Fibroblast of skin of scalp (primary cell): ENCODE measurements around the gene SV2A.
"Not testable (repeated sequence)": the region's sequence is repeated elsewhere in the genome, so short reads cannot be mapped to it uniquely, and the experiment has no call there.

ENCODE experiments used
- DNase-seq: peaks from one replicate; pipeline ENCODE4 v3.0.0-alpha.2; 2013

The SV2A gene

GRCh38 chr1:149927563-149928400 is 10.1 kb upstream of the SV2A start, which contains the start of gene SF3B4:
Gene SF3B4 (minus strand): TSS chr1:149927803. CDS start chr1:149927759, 44 bp downstream.
- peak; percentile 92 for DNase-seq

- DNase-seq = no peak
Observed at GRCh38 chr1:149927056-149927562, 9.5 kb upstream of the SV2A start.

- DNase-seq = no peak
Observed at GRCh38 chr1:149926296-149926695, 8.7 kb upstream of the SV2A start.

GRCh38 chr1:149925751-149926150 is 8.1 kb upstream of the SV2A start:
- no peak for DNase-seq

- DNase-seq = no peak
Observed at GRCh38 chr1:149925345-149925744, 7.7 kb upstream of the SV2A start.

GRCh38 chr1:149923626-149924025 is 6.0 kb upstream of the SV2A start:
- no peak for DNase-seq

GRCh38 chr1:149916898-149917252 is 769 bp downstream of the SV2A start:
- no peak for DNase-seq

- no peak for DNase-seq
Observed at GRCh38 chr1:149916193-149916897, 1.3 kb downstream of the SV2A start.

- no peak for DNase-seq
Observed at GRCh38 chr1:149915429-149916192, 2.0 kb downstream of the SV2A start.

- DNase-seq = no peak
Observed at GRCh38 chr1:149914545-149914944, 3.1 kb downstream of the SV2A start.

GRCh38 chr1:149906570-149907075 is 11.0 kb downstream of the SV2A start:
- no peak for DNase-seq

GRCh38 chr1:149903836-149904491 is 13.7 kb downstream of the SV2A start:
- no peak for DNase-seq

GRCh38 chr1:149899460-149900284 is 18.0 kb downstream of the SV2A start, which contains the start of gene BOLA1:
Gene BOLA1 (plus strand): TSS chr1:149899568. CDS start chr1:149900060, 492 bp downstream.
- DNase-seq = peak; percentile 93

GRCh38 chr1:149896575-149896974 is 21.1 kb downstream of the SV2A start:
- DNase-seq = no peak

GRCh38 chr1:149888999-149889289 is 28.7 kb downstream of the SV2A start:
- peak; percentile 32 for DNase-seq

- peak; percentile 94 for DNase-seq
Observed at GRCh38 chr1:149888247-149888998, 29.2 kb downstream of the SV2A start.

- DNase-seq = peak; percentile 99
Observed at GRCh38 chr1:149887456-149888246, 30.0 kb downstream of the SV2A start.

- not testable (repeated sequence) for DNase-seq
Observed at GRCh38 chr1:149887196-149887455, 30.5 kb downstream of the SV2A start.

GRCh38 chr1:149886396-149887195 is 31.0 kb downstream of the SV2A start:
- peak; percentile 100 for DNase-seq
